GM21515 (cell line): Measurements from ENCODE around the gene GAS2.

ENCODE experiments used
- ATAC-seq: cut with Tn5 transposase; IDR thresholded peaks from one replicate; pipeline ENCODE4 v1.9.1; 2021; ENCODE audit not compliant: unreplicated experiment

The GAS2 gene

GRCh38 chr11:22785251-22785650, 118.8 kb downstream of the GAS2 start:
- no peak for ATAC-seq

- ATAC-seq = peak; percentile 95
Observed at GRCh38 chr11:22786475-22786874, 120.1 kb downstream of the GAS2 start.

- ATAC-seq = no peak
Observed at GRCh38 chr11:22787055-22787454, 120.6 kb downstream of the GAS2 start.

GRCh38 chr11:22787551-22788162, 121.2 kb downstream of the GAS2 start:
- ATAC-seq = peak; percentile 46

- no peak for ATAC-seq
Observed at GRCh38 chr11:22792497-22792896, 126.1 kb downstream of the GAS2 start.

- no peak for ATAC-seq
Observed at GRCh38 chr11:22795914-22796313, 129.5 kb downstream of the GAS2 start.

- ATAC-seq = no peak
Observed at GRCh38 chr11:22797047-22797446, 130.6 kb downstream of the GAS2 start.

GRCh38 chr11:22798901-22799300, 132.5 kb downstream of the GAS2 start:
- ATAC-seq = no peak

GRCh38 chr11:22800482-22800881, 134.1 kb downstream of the GAS2 start:
- ATAC-seq = no peak

GRCh38 chr11:22802861-22803260, 136.4 kb downstream of the GAS2 start:
- ATAC-seq = no peak

- no peak for ATAC-seq
Observed at GRCh38 chr11:22807391-22807790, 141.0 kb downstream of the GAS2 start.

- ATAC-seq = peak; percentile 96
Observed at GRCh38 chr11:22807855-22808570, 141.6 kb downstream of the GAS2 start.

GRCh38 chr11:22808571-22809197, 142.3 kb downstream of the GAS2 start:
- ATAC-seq = peak; percentile 27

- ATAC-seq = no peak
Observed at GRCh38 chr11:22809893-22810292, 143.5 kb downstream of the GAS2 start.

GRCh38 chr11:22822203-22822602, 155.8 kb downstream of the GAS2 start:
- no peak for ATAC-seq

GRCh38 chr11:22828373-22828772, 162.0 kb downstream of the GAS2 start:
- ATAC-seq = no peak

- peak; percentile 94 for ATAC-seq
Observed at GRCh38 chr11:22829231-22830081, 163.0 kb downstream of the GAS2 start, which contains the start of gene SVIP. Gene SVIP, minus strand, starts transcription at chr11:22829801. Its CDS starts 53 bp downstream, at chr11:22829748.

GRCh38 chr11:22830082-22830414, 163.6 kb downstream of the GAS2 start:
- ATAC-seq = no peak

GRCh38 chr11:22832315-22833015, 166.1 kb downstream of the GAS2 start:
- no peak for ATAC-seq

GRCh38 chr11:22846726-22847125, 180.3 kb downstream of the GAS2 start:
- no peak for ATAC-seq

GRCh38 chr11:22851477-22851876, 185.1 kb downstream of the GAS2 start:
- no peak for ATAC-seq
